Activated CD4-positive, alpha-beta T cell treated with anti-CD3 and anti-CD28 coated beads for 48 hours (primary cell): Measurements from ENCODE around the gene DSTYK.
"Not testable (repeated sequence)": the region's sequence is repeated elsewhere in the genome, so short reads cannot be mapped to it uniquely, and the experiment has no call there.

Source experiments
- DNase-seq: peaks from one replicate; pipeline ENCODE4 v3.0.0-alpha.2; 2020

Gene DSTYK

GRCh38 chr1:205217418-205217817 is 5.9 kb upstream of the DSTYK start:
- no peak for DNase-seq

GRCh38 chr1:205216588-205216987 is 5.1 kb upstream of the DSTYK start:
- DNase-seq = no peak

- DNase-seq = no peak
These were observed 3.3 kb upstream of the DSTYK start for GRCh38 chr1:205214756-205215155.

DNA sequence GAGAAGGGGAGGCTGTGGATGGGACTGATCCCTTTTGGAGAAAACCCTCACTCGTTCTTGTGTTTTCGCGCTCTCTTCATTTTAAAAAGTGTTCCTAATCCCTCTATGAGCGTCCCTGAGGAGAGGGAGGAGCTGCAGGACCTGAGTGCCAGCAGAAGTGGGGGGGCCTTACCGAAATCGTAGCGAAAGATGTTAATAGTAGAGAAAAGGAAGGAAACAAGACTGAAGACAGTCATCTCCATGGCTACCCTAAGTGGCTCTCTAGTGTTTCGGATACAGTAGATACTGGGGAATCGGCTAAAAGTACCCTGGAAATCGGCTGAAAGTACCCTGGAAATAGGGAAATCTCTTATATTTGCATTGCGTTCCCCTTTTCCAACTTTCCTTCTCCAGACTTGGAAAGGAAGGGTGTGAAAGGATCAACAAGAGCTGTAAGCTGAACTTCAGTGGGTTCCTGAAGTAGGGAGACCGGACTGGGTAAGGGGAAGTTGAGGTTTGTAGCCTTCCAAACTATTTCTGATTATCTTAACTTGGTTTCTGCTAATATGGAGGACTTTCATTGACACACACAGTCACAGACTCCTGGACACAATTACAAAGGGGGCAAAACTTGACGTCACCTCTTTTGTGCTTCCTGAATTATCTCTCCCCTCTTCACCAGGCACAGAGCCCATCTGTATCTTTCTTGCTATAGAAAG is 486 bp upstream of the DSTYK start:
- no peak for DNase-seq

- DNase-seq = peak; percentile 43
These were observed 740 bp downstream of the DSTYK start for GRCh38 chr1:205210756-205211168.

DNA sequence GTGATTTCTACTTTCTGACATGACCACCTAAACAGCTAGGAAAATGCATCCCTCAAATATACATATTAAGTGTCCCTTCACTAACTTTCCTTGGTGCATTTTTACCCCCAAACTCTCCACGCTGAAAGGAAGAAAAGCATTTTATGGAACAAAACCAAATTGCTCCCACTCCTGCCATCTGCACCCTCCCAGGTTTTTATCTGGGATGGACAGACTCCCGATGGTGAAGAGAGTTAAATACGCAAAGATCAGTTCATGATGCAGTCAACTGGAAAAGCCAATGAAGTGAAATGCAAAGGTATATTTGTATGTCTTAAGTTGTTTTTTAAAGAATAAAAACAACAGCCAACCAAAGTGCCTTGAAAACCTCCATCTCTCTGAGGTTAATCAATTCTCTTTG is 2.7 kb downstream of the DSTYK start:
- DNase-seq = no peak

DNA sequence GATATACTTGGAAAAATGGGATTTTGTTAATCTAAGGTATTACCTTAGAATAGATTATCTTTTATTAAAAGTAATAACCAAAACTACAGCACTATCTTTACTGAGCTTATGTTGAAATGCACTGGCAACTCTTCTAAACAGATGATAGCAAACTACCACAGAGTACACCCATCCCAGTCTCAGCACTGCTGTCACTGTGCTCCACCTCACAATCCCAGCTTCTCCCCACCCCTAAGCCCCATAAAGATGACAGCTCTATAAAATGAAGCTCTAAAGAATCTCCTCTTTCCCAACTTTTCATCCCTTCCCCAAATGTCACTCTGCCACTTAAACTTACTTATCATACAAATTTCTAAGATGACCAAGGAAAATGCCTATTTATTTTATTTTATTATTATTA is 6.4 kb downstream of the DSTYK start:
- no peak for DNase-seq

DNA sequence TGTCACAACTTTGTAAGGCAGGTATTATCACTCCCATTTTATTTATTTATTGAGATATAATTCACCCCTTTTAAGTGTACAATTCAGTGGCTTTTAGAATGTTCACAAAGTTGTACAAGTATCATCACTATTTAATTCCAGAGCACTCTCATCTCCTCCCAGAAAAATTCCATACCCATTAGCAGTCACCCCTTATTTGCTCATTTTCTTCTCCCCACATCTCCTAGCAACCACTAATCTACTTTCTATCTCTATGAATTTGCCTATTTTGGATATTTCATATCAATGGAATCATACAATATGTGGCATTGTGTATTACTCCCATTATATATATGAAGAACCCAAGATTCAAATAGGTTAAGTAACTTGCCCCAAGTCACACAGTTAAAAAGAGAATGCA is 7.0 kb downstream of the DSTYK start:
- DNase-seq = no peak

DNA sequence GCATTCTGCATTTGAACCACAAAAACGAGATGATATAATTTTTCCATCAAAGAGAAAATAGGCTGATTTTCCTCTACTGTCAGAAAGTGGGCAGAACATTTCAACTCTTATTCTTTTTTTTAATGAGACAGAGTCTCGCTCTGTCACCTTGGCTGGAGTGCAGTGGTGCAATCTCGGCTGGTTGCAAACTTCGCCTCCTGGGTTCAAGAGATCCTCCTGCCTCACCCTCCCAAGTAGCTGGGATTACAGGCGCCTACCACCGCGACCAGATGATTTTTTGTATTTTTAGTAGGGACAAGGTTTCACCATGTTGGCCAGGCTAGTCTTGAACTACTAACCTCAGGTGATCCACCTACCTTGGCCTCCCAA is 11.6 kb downstream of the DSTYK start:
- peak; percentile 37 for DNase-seq

DNA sequence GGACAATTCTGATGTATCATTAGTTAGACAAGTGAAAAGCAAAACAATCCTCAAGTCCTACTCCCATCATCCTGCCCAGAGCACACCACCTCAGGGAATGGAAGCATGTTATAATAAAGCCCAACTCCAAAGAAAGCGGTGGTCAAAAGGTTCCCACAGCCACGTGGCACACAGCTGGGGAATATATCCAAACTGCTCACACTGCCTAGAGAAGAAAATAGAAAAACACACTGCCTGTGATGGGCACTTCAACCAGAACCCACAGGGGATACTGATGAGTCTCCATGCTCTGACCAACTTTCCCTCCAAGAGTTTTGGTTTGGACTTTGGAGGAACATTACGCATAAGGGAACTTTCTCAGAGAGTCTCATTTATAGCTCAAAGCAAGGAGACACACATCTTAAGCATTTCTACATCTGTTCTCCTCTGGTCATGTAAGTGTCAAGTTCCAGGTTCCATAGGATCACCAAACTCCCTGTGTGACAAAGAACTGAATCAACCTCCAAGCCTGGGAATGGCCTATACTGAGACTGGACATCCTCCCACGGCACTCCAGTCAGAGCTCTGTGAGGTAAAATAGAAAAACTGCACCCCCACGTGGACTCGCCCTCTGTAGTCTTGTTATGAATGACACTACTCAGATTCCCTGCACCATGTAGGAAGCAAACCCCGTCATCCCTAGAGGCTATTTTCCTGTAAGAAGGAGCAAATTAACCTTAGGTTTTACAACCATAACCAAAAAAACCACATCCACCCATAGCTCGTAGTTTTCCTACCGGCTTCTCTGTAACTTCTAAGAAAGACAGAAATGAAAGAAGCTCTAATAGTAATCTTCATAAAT is 12.2 kb downstream of the DSTYK start:
- DNase-seq = peak; percentile 67

GRCh38 chr1:205192287-205192686 is 19.2 kb downstream of the DSTYK start:
- DNase-seq = no peak

- no peak for DNase-seq
These were observed 19.9 kb downstream of the DSTYK start for GRCh38 chr1:205191622-205192021.

DNA sequence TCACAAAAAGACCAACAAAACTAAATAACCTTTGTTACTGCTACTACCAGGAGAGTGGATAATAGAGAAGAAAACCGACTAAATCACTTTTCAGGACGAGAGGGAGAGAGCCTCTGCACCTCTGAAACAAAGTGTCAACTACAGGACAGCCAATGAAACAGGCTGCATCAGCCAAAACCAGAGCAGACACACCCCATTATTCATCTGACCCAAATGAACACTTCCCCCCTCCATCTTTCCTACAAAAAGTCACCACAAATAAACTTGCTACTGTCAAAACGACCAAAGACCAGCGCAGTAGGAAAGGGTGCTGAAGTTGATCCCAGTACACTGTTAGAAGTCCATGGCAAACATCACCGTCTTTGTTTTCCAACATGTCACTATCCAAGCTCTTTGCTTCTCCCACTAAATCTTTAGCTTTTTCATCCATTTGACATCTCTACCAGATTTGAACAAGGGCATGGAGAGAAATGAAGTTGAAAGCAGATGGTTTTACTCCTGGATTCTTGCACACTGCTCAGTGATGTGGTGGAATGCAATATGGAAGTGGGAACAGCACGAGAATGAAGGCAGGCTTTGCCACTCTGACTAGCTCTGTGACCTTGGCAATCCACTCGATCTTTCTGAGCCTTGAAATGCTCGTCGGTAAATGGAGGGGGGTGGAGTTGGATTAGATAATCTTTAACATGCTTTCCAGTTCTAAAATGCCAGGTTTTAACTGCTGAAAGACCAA is 20.5 kb downstream of the DSTYK start:
- no peak for DNase-seq

- DNase-seq = no peak
These were observed 22.4 kb downstream of the DSTYK start for GRCh38 chr1:205189131-205189530.

GRCh38 chr1:205188596-205188995 is 22.9 kb downstream of the DSTYK start:
- DNase-seq = no peak

DNA sequence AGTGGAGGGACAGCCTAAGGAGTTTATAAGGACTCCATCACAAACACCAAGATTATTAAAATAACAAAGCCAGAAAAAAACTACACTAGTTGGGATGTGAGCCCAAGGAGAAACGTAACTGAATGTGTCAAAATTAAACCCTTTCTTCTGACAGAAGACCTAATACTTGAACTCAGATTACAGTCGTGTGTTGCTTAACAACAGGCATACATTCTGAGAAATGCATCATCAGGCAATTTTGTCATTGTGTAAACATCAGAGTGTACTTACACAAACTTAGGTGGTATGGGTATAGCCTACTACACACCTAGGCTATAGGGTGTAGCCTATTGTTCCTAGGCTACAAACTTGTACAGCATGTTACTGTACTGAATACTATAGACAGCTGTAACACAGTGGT is 23.4 kb downstream of the DSTYK start:
- DNase-seq = no peak

DNA sequence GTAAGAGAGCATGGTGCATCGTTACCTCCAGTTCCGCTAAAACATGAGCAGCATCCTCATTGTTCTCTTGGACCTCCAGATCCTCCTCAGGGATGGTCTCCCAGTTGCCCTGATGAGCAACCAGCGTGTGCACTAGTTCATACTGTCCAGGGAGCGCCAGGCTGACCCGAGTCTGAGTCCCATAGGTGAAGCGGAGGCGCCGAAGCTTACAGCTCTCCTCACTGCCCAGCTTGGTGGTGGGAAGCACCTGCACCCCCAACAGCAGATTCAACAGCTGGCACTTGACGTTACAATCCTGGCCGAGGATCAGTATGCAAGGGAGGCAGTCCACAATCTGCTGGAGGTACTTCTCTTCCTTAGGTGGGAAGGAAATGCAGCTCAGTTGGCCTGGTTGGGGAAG is 24.1 kb downstream of the DSTYK start:
- no peak for DNase-seq

DNA sequence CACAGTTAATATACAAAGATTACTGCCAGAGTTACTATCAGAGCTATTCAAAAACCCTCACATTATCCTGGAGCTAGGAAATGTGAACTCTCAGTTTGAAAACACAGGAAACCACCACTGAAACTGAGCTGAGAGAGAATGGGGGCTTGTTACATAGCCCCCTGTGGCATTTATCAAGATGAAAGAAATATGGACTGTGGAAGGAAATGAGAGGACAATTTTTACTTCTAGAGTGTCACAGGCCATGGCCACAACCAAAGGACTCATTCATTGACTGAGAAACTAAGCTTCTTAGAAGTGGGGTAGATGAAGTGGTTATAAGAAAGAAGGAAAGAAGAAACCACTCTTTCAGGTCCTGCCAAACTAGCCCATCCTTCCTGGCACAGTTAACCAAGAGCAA is 25.3 kb downstream of the DSTYK start:
- no peak for DNase-seq

- DNase-seq = no peak
These were observed 27.7 kb downstream of the DSTYK start for GRCh38 chr1:205183676-205184335.

GRCh38 chr1:205182930-205183329 is 28.6 kb downstream of the DSTYK start:
- no peak for DNase-seq

DNA sequence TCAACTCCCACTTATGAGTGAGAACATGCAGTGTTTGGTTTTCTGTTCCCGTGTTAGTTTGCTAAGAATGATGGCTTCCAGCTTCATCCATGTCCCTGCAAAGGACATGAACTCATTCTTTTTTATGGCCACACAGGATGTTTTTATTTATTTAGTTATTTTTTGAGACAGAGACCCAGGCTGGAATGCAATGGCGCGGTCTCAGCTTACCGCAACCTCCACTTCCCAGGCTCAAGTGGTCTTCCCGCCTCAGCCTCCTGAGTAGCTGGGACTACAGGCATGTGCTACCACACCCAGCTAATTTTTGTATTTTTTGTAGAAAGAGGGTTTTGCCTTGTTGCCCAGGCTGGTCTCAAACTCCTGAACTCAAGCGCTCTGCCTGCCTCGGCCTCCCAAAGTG is 31.2 kb downstream of the DSTYK start:
- DNase-seq = not testable (repeated sequence)

DNA sequence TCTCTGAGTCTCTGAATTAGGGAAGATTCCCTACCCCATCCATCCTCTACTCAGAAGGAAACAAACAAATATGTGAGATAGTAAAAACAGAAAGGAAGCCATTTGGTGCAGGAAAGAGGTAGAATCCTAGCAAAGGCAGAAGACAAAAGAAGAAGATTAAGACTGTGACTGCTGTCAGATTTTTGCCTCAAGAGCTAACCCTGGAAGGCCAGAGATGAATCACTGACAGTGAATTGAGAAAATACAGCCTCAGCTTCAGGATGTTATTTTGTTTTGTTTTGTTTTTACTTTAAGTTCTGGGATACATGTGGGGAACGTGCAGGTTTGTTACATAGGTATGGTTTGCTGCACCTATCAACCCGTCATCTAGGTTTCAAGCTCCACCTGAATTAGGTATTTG is 31.7 kb downstream of the DSTYK start:
- no peak for DNase-seq

GRCh38 chr1:205172729-205173366 is 38.7 kb downstream of the DSTYK start:
- DNase-seq = no peak
